Islet of Langerhans (tissue), 1 donor: Measurements from ENCODE around the gene WLS.

ENCODE experiments used
- FAIRE-seq: peaks from one replicate; lab custom pipeline; 2011; peaks lifted over from hg19 to GRCh38; lab: Jason Lieb, UNC

The WLS gene

GRCh38 chr1:68081775-68082283, 150.5 kb downstream of the WLS start:
- FAIRE-seq = no peak

GRCh38 chr1:68078647-68079046, 153.7 kb downstream of the WLS start:
- no peak for FAIRE-seq
